Measurements from ENCODE around the gene SOBP.

The SOBP gene

DNA sequence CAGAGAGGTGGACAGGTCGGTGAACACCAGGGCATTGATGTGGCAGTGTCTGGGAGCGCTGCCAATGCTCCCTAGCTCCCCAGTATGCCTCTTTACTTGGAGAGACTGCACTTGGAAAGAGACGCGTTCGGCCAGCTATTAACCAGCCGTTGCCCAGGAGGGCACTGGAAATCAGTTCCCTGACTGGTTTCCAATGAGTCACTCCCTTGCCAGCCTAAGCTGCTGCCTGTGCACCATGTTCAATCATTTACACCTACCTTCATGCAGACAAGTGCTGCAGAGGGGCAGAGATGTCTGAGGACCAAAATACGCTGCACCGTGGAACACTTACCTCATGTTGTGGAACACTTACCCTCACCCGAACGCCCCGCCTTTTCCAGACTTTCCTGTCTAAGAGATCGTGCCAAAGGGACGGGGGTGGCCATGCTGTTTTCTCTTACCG is 151.6 kb downstream of the SOBP start:
- no peak for DNase-seq (ENCODE audit: low spot score)

DNA sequence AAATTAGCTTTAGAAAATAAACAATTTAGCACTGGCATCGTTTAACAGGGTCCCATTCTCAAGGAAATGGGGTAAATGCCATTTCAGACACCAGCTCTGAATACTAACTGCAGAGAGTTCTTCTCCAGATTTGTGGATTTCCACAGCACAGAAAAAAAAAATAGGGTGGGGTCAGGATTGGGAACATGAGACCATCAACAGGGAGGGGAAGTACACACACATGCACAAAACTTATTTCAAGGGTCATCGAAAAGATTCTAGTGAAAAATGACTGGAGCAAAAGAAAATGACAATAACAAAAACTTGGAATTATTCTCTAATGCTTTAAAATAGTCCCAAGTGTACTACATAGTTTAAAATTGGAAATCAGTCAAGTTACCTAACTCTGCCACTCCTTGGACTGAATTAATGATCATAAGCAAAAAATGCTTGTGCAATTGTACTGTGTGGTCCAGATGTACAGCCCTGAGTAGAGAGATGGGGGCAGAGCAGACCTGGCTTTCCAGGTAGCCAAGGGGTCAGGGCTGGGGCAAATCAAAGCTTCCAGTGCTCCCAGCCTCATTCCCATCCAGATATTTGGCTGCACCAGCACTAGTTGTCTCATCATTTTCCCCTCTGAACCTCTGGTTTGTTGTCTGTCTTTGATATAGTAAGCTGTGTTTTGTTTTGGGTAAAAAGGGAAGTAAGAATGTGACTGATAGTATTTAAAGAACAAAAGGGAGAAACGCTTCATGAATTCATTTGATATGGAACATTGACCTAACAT is 152.4 kb downstream of the SOBP start:
- DNase-seq (ENCODE audit: low spot score), result no peak

- DNase-seq (ENCODE audit: low spot score), result no peak
These were observed 153.0 kb downstream of the SOBP start for GRCh38 chr6:107642861-107643328.

GRCh38 chr6:107644513-107644912 is 154.6 kb downstream of the SOBP start:
- DNase-seq (ENCODE audit: low spot score), result no peak

- no peak for DNase-seq (ENCODE audit: low spot score)
These were observed 155.8 kb downstream of the SOBP start for GRCh38 chr6:107645740-107646139.

- no peak for DNase-seq (ENCODE audit: low spot score)
These were observed 156.3 kb downstream of the SOBP start for GRCh38 chr6:107646176-107646575.

GRCh38 chr6:107646776-107647438 is 157.0 kb downstream of the SOBP start:
- no peak for DNase-seq (ENCODE audit: low spot score)

GRCh38 chr6:107647439-107647948 is 157.6 kb downstream of the SOBP start:
- DNase-seq (ENCODE audit: low spot score), result no peak

DNA sequence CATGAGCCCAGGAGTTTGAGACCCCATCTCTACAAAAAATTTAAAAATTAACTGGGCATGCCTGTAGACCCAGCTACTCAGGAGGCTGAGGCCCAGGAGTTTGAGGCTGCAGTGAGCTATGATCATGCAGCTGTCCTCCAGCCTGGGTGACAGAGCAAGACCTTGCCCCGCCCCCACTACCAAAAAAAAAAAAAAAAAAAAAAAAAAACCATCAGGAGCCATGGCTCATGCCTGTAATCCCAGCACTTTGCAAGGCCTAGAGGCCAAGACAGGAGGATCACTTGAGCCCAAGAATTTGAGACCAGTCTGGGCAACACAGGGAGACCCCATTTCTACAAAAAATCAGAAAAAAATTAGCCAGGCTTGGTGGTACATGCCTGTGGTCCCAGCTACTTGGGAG is 159.1 kb downstream of the SOBP start:
- DNase-seq (ENCODE audit: low spot score), result no peak

DNA sequence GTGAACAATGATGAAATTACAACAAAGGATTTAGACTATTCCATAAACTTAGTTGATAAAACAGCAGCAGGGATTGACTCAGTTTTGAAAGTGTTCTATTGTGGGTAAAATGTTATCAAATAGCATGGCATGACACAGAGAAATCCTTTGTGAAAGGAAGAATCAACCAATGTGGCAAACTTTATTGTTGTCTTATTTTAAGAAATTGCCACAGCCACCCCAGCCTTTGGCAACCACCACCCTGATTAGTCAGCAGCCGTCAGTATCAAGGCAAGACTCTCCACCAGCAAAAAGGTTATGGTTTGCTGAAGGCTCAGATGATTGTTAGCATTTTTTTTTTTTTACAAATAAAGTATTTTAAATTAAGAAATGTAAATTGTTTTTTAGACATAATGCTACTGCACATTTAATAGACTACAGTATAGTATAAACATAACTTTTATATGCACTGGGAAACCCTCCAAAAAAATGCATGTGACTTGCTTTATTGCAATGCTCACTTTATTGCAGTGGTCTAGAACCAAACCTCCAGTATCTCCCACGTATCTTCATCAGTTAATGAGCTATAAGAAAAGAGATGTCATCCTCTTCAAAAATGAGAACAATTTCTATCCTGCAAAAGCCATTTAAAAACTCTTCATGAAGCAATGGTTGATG is 162.7 kb downstream of the SOBP start:
- no peak for DNase-seq (ENCODE audit: low spot score)

DNA sequence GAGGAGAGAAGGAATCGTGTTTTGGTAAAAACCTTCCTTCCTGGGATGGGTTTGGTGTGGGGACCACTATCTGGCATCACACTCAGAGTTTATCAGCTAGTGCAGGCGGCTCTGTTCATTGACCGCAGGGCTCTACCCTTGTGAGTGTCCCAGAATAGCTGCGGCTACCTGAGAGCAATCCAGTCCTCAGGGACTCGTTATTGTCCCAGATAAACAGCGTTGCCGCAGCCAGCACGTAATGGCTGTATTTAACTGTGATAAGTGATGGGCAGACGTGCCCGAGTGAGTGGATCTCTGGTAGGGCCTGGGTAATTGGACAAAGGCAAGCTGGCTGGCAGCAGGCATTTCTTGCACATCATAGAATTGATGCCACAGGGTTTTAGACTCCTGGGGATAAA is 163.3 kb downstream of the SOBP start:
- no peak for DNase-seq (ENCODE audit: low spot score)

DNA sequence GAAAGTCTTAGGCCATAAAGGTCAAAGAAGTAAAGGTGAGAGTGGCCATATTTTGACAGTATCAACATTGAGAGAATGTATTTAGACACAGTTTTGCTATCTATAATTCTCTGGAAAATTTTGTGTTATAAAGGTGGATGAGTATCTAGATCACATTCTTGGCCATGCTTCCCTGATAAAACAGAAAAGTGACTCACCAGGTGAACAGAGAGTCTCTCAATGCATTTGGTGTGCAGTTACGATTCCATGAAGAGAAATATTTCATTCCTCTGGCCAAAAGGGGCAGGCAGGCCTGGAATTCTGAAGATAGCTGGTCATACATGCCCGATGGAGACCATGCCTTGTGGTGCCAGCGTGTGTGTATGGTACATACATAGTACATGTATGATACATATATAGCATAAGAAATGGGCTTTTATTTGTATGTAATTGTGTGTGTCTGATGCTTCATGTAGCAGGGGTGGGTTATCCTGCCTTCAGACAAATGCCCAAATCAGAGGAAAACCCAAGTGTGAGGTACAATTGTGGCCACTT is 164.0 kb downstream of the SOBP start:
- no peak for DNase-seq (ENCODE audit: low spot score)

GRCh38 chr6:107654764-107655163 is 164.8 kb downstream of the SOBP start:
- DNase-seq (ENCODE audit: low spot score), result no peak

- DNase-seq (ENCODE audit: low spot score), result no peak
These were observed 165.3 kb downstream of the SOBP start for GRCh38 chr6:107655245-107655644.

DNA sequence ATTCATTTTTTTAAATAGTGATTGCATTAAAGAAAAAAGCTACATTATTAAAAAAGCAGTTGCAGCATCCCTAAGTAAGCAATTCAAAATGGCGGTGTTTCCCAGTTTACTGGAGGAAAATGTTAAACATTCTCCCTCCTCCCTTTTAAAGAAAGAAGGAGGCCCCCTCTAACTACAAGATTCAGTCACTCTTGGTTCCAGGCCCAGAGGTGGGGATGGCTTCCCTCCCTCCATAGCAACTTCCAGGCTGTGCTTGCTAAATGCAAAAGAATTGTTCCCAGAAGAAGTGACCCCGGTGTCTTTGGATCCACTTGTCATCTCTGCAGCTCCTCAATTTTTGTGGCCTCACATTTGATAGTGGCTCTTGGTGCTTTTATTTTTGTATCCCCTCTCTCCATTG is 165.9 kb downstream of the SOBP start:
- no peak for DNase-seq (ENCODE audit: low spot score)

- no peak for DNase-seq (ENCODE audit: low spot score)
These were observed 166.5 kb downstream of the SOBP start for GRCh38 chr6:107656401-107656800.

DNA sequence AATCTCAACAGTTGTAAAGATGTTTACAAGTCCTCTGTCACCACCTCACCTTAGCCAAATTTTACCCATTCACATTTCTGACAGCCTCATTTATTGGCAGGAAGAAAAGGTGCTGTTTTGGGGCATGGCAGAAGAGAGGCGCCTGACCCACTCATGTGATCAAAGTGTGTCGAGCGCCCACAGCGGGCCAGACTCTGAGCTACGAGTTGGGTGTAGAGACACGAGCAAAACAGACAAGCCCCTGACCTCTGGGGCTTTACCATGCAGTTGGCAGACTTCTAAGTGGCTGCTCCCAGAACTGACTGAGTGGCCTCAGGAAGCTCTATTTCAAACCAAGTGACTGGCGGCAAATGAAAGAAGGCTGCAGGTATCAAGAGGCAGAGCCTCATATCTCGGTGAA is 167.0 kb downstream of the SOBP start:
- no peak for DNase-seq (ENCODE audit: low spot score)

DNA sequence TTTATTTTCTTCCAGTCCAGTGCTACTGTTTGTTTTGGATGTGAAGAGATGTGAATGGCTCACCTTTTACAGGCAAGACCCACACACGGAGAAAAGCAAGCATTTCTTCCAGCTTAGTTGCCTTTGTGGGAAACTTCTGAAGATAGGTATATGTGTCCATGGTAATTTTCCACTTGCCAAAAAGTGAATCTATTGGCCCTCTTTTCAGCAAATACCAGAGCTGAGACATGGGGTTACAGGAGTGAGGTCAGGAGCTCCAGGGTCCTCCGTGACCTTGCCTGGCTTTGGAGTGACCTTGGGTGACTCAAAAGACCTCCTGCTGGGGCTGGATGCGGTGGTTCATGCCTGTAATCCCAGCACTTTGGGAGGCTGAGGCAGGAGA is 167.4 kb downstream of the SOBP start:
- no peak for DNase-seq (ENCODE audit: low spot score)

- peak; percentile 46 for DNase-seq (ENCODE audit: low spot score)
These were observed 168.0 kb downstream of the SOBP start for GRCh38 chr6:107657755-107658461.

GRCh38 chr6:107658920-107659865 is 169.3 kb downstream of the SOBP start:
- no peak for DNase-seq (ENCODE audit: low spot score)

GRCh38 chr6:107660839-107661238 is 170.9 kb downstream of the SOBP start:
- no peak for DNase-seq (ENCODE audit: low spot score)

All from CD4-positive, alpha-beta T cell treated with Interleukin-6 at 100 ng/mL for 8 hours (primary cell).